Fibroblast of pulmonary artery (primary cell): ENCODE data around the gene C19orf44.
"Not testable (repeated sequence)": the region's sequence is repeated elsewhere in the genome, so short reads cannot be mapped to it uniquely, and the experiment has no call there.

ENCODE experiments used
- DNase-seq: peaks from one replicate; pipeline ENCODE4 v3.0.0-alpha.2; 2010; ENCODE audit warnings: low read depth
- H3K4me3 ChIP-seq: replicated peaks from 2 replicates; pipeline ENCODE4 v1.5.1; 2011; ENCODE audit warnings: low read depth, mild to moderate bottlenecking, control low read depth, low read length, moderate library complexity
- TF ChIP-seq, protein P1 (sequence below): IDR thresholded peaks from 2 replicates; pipeline ENCODE4 v1.5.1; 2011; ENCODE audit warnings: mild to moderate bottlenecking, control low read depth, low read length, inconsistent platforms; ENCODE audit errors: missing control alignments

C19orf44 gene

DNA sequence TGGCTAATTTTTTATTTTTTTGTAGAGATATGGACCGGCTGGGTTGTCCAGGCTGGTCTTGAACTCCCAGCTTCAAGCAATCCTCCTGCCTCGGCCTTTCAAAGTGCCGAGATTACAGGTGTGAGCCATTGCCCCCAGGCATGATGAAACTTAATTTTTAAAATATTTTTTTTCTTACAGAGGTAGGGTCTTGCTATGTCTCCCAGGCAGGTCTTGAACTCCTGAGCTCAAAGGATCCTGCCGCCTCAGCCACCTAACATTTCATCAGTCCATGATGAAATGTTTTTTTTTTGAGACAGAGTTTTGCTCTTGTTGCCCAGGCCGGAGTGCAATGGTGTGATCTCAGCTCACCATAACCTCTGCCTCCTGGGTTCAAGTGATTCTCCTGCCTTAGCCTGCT, 12.4 kb downstream of the C19orf44 start:
- DNase-seq = no peak
- TF ChIP-seq, protein P1, sequence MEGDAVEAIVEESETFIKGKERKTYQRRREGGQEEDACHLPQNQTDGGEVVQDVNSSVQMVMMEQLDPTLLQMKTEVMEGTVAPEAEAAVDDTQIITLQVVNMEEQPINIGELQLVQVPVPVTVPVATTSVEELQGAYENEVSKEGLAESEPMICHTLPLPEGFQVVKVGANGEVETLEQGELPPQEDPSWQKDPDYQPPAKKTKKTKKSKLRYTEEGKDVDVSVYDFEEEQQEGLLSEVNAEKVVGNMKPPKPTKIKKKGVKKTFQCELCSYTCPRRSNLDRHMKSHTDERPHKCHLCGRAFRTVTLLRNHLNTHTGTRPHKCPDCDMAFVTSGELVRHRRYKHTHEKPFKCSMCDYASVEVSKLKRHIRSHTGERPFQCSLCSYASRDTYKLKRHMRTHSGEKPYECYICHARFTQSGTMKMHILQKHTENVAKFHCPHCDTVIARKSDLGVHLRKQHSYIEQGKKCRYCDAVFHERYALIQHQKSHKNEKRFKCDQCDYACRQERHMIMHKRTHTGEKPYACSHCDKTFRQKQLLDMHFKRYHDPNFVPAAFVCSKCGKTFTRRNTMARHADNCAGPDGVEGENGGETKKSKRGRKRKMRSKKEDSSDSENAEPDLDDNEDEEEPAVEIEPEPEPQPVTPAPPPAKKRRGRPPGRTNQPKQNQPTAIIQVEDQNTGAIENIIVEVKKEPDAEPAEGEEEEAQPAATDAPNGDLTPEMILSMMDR = no peak
- no peak overlapping the region for H3K4me3 ChIP-seq

DNA sequence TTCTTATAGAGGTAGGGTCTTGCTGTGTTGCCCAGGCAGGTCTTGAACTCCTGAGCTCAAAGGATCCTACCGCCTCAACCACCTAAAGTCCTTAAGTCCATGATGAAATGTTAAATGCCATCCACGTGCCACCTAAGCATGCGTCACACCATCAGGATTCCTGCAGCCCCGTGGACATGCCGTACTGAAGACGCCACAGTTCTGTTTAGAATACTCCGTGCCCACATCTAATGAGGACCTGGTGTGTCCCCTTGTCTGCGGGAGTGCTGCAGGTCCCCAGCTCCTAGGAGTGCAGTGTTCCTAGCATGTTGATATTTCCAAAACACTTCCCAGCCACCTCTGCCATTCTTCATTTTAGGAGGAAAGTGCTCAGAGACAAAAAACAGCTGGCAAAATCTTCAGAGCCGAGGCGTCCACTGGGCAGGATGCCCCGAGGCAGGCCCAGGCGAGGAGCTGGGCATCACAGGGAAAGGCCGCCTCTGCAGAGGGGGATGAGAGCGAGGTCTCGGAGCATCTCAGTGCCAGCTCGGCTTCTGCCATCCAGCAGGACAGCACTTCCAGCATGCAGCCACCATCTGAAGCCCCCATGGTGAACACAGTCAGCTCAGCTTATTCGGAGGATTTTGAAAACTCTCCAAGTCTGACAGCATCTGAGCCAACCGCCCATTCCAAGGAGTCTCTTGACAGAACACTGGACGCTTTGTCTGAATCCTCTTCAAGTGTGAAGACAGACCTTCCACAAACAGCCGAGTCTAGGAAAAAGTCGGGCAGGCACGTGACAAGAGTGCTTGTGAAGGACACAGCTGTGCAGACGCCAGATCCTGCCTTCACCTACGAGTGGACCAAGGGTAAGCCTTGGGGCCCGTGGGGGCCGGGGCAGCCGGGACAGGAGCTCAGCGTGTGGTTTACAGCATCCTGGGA, 13.2 kb downstream of the C19orf44 start:
- H3K4me3 ChIP-seq = no peak overlapping the region
- TF ChIP-seq, protein P1 = no peak
- peak; percentile 14 for DNase-seq

DNA sequence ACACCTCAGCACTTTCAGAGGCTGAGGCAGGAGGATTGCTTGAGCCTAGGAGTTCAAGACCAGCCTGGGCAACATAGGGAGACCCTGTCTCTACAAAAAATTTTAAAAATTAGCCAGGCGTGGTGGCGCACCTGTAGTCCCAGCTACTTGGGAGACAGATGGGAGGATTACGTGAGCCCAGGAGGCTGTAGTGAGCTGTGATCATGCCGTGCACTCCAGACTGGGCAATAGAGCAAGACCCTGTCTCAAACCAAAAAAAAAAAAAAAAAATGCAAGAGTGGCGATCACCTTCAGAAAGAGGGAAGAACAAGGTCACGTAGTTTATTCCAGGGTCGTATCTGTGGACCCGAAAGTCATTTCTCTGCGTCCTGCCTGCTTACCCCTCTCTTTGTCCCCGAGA, 16.4 kb downstream of the C19orf44 start:
- DNase-seq, H3K4me3 ChIP-seq: not testable (repeated sequence)

DNA sequence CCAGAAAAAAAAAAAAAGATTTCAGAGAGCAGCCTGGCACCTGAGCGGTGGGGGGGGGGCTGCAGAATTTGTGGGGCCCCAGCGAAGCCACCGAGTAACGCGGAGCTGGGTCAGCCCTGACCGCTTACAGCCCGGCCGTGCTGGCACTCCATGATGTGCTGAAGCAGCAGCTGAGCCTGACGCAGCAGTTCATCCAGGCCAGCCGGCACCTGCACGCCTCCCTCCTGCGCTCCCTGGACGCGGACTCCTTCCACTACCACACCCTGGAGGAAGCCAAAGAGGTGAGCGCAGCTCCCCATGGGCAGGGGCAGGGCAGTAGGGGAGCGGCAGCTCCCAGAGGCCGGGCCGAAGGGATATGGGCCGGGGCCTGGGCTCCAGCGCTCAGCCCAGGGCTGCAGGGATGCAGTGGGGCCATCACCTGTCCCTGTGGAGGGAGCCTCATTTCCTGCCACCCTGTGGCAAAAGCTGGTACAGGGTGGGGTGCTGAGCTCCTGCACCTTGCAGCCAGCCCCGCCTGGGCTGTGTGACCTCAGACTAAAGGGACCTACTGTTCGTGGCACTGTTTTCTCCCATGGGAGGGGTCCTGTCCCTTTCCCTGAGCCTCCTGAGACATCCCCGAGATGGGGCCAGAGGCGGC, 18.3 kb downstream of the C19orf44 start:
- no peak overlapping the region for H3K4me3 ChIP-seq
- TF ChIP-seq, protein P1 = no peak
- no peak for DNase-seq

DNA sequence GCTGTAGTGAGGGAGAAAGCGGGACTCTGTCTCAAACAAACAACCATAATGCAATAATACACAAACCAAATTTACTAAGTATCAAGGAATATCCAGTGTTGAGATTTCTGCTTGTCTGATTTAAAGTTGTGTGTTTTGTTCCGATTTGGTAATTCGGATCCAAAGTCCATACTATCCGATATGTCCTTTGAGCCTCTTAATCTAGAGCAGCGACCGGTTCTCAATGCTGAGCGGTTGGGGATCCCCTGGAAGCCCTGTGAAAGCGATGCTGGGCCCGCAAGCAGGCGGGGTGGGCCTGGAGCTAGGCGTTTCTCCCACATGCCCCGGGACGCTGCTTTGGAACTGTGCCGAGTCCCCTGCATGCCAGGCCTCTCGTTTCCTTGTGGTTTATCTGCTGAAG, 20.2 kb downstream of the C19orf44 start:
- DNase-seq = no peak
- TF ChIP-seq, protein P1 = no peak

DNA sequence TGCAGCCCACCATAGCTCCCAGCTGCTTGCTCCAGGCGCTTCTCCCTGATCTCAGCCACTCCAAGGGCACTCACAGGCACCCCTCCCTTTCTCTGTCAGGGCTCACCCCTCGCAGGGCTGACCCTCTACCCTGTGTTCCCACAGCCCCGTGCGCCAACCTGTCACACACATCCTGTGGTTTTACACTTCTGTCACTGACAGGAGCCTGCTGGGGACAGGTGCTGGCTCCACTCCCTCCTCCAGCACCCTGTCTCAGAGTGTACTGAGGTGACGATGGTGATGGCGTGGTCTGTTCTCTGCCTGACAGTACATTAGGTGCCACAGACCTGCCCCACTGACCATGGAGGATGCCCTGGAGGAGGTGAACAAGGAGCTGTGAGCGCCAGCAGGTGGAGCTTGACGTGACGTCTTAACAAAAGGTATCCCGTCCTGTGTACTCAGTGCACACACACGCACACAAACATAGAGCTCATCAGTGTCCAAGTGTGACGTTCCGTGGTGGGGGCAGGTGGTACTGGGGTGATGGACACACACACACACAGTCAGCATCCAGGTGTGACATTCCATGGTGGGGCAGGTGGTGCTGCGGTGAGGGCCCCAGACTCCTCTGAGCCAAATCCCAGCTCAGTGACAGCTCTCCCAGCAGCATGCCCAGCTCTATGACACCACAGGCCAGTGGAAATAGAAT, 20.9 kb downstream of the C19orf44 start:
- no peak for DNase-seq
- no peak overlapping the region for H3K4me3 ChIP-seq
- TF ChIP-seq, protein P1 = no peak

More for the DNA sequence above, 20.2 kb downstream of the C19orf44 start:
- no peak overlapping the region for H3K4me3 ChIP-seq

DNA sequence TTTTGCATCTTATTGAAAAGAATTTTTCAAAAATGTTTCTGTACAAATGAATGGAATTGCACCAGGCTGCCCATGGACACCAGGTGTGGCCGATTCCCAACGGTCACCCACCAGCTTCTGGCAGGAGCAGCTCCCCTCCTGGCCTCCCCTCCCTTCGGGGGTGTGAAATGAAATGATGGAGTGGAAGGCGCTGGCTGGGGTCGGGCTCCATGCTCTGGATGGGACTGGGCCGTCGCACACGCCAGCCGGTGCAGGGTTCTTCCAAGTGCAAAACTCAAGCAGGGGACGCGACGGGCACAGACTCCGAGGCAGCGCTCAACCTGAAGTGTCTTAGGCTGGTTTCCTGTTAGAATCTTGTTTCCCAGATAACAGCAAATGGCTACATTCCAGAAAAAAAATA, 21.9 kb downstream of the C19orf44 start:
- TF ChIP-seq, protein P1 = no peak
- no peak overlapping the region for H3K4me3 ChIP-seq
- DNase-seq = no peak
